Fibroblast of the aortic adventitia (primary cell): ENCODE measurements around the gene DDAH2. TPM values are rescaled to one million over a fixed set of nuclear protein-coding genes. Genes with fewer than 3 reads are reported as not detected.
A peak's percentile ranks its signal among the peaks of the same experiment; 100 is the strongest.

Experiments used
- DNase-seq: peaks from one replicate; pipeline ENCODE4 v3.0.0-alpha.2; 2010; ENCODE audit warnings: low read depth
- H3K4me3 ChIP-seq: 2 replicates; pipeline ENCODE4 v1.5.1; 2011; ENCODE audit warnings: low read depth, mild to moderate bottlenecking, control low read depth, low read length, moderate library complexity
- total RNA-seq: library from RNA; depleted of rRNA; stranded (reverse); fragments of >200 nt; gene quantifications from 2 replicates; pipeline ENCODE4 v1.2.3, GENCODE V29; 2012; ENCODE audit warnings: low replicate concordance
- TF ChIP-seq, protein P1 (sequence below): IDR thresholded peaks from 2 replicates; pipeline ENCODE4 v1.5.1; 2011; ENCODE audit warnings: mild to moderate bottlenecking, low read length, control low read depth, inconsistent platforms; ENCODE audit not compliant: insufficient read depth

Gene DDAH2
- total RNA-seq, 1 donor = 70.5 TPM

DNA sequence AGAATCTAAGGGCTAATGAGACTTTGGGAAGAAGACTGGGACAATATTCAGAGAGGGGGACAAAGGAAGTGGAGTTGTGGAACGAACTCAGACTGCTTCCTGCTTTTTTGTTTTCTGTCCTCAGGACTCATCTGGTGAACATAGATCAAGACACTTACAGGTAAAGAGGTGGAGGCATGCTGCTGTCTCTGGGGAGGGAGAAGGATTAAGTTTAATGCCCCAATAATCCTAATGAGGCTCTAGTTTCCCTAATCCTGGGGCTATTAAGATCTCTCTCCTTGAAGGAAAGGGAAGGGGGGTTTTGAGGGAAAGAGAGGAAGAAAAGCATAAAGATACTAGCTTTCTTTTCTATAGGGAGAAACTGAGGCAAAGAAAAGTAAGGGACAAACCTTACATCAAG lies 15.3 kb upstream of the DDAH2 start:
- DNase-seq = no peak
- no peak overlapping the region for H3K4me3 ChIP-seq
- TF ChIP-seq, protein P1, sequence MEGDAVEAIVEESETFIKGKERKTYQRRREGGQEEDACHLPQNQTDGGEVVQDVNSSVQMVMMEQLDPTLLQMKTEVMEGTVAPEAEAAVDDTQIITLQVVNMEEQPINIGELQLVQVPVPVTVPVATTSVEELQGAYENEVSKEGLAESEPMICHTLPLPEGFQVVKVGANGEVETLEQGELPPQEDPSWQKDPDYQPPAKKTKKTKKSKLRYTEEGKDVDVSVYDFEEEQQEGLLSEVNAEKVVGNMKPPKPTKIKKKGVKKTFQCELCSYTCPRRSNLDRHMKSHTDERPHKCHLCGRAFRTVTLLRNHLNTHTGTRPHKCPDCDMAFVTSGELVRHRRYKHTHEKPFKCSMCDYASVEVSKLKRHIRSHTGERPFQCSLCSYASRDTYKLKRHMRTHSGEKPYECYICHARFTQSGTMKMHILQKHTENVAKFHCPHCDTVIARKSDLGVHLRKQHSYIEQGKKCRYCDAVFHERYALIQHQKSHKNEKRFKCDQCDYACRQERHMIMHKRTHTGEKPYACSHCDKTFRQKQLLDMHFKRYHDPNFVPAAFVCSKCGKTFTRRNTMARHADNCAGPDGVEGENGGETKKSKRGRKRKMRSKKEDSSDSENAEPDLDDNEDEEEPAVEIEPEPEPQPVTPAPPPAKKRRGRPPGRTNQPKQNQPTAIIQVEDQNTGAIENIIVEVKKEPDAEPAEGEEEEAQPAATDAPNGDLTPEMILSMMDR = no peak

DNA sequence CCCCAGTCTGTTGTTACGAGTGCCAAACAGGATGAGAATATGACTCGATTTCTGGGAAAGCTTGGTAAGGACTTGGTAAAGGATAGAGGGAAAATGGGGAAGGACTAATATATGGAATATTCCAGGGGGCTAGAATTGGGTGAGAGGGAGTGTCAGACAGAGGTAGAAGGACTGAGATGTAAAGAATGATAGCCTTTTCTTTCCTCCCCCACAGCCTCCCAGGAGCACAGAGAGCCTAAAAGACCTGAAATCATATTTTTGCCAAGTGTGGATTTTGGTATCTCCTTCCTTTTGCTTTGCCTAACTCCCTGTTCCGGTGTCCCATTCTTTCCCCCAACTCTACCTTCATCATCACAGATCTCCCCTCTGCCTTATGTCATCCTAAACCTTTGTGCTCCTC lies 13.8 kb upstream of the DDAH2 start:
- peak; percentile 22 for DNase-seq
- H3K4me3 ChIP-seq = no peak overlapping the region
- TF ChIP-seq, protein P1 = no peak

DNA sequence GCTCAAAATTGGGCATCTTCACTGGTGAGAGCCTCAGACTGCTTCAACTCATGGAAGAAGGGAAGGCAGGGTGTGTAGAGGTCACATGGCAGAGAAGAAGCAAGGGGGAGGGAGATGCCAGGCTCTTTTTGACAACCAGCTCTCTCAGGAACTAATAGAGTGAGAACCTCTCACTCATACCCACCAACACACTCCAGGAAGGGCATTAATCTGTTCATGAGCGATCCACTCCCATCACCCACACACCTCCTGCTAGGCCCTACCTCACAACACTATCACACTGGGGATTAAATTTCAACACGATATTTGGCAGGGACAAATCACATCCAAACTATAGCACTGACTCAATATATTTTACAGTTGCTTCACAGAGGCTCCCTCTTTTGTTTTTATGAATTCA lies 12.7 kb upstream of the DDAH2 start:
- no peak for DNase-seq
- H3K4me3 ChIP-seq = no peak overlapping the region
- TF ChIP-seq, protein P1 = no peak

DNA sequence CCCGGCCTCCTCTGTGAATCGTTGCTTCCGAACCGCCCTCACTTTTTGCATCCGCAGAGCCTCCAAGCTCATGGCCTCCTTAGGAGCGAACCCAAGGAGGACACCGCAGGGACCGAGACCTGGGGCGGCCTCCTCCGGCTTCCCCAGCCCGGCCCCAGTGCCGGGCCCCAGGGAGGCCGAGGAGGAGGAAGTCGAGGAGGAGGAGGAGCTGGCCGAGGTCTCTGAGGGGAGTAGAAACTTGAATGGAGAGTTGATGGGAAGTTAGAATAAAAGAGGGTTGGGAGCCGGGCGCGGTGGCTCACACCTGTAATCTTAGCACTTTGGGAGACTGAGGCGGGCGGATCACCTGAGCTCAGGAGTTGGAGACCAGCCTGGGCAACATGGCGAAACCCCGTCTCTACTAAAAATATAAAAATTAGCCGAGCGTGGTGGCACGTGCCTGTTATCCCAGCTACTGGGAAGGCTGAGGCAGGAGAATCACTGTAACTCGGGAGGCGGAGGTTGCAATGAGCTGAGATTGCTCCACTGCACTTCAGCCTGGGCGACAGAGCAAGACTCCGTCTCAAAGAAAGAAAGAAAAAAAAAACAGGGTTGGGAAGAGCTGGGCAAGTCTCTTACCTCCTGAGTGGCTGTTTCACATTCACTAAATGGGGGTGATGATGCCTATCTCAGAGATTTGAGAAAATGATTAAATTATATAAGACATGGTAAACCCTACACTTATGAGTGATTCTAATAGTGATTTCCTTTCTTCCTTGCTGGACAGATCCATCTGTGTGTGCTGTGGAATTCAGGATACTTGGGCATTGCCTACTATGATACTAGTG lies 11.5 kb upstream of the DDAH2 start:
- TF ChIP-seq, protein P1 = no peak
- DNase-seq = no peak
- peak overlapping the region; percentile 90 for H3K4me3 ChIP-seq

DNA sequence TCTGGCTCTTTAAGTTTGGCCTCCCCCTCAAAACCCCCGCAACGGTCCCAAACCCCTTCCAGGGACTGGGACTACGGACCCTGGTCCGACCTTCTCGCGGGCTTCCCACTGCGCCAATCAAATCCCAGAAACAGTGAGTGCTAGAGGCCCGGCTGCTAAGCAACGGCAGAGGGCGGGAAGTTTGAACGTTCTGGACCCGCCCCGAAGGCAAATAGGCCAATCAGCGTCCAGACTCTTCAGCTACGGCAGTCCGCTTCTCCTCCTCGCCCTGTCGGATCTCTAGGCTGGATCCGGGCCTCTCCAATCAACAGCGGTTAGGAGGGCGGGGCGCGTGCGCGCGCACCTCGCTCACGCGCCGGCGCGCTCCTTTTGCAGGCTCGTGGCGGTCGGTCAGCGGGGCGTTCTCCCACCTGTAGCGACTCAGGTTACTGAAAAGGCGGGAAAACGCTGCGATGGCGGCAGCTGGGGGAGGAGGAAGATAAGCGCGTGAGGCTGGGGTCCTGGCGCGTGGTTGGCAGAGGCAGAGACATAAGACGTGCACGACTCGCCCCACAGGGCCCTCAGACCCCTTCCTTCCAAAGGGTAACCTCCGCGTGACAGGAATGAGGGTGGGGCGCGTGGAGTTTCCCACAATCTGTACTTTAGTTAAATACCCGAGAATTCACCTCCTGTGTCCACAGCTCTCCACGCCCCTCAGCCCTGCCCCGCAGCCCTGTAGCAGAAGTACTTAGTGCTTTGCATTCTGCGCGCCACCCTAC lies 10.7 kb upstream of the DDAH2 start, which contains the start of gene MSH5:
Gene MSH5 (plus strand): TSS at position 367 of the 758 bp plus-strand sequence. CDS start 462 bp downstream, outside the sequence.
- TF ChIP-seq, protein P1 = no peak
- peak; percentile 98 for DNase-seq
- peak within 1 kb of the TSS; percentile 90 for H3K4me3 ChIP-seq

DNA sequence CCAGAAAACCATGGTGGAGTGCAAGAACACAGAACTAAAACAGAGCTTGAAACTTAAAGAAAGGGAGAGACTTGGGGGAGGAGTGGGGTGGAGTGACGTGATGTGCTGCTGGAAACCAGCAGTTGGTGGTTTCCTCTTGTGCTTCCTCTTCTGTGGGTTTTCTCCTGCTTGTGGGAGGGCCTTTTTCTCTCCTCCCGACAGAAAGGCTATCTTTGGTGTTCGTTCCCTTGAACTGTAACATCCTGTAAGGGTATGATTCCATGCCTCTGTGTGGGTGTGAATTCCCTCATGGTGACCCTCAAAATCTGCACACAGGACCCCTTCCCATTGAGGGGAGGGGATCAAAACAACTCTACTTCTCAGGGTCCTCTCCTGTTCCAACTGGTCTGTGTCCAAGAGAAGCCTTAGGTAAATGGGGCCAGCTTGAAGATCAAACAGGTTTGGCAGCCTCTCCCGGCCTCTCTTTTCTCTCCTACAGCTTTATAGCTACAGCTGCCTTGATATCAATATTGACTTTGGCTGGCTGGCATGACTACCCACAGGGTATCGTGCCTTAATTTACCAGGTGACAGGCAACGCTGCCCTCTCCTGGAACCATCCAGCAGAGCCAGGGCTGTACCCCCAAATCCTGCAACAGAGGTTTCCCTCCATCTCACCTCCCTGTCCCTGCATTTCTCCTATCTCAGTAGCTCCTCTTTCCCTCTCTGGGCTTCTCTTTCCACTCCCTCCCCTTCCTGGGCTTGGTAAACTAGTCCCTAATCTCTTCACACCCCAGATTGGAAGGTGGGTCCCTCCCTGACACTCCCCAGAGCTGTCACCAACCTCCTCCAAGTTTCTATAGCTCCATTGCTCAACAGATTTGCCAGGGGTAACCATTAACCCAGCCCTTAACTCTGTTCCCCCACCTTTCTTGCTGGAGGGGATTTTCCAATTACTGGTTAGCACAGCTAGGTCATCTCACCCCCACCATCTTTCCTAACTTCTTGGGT lies 9.2 kb upstream of the DDAH2 start:
- H3K4me3 ChIP-seq = peak overlapping the region; percentile 17
- TF ChIP-seq, protein P1 = peak; percentile 35
- peak; percentile 82 for DNase-seq
